Mucosa of rectum (tissue), 2 donors: Measurements from ENCODE around the gene COL4A1.

Source experiments
- H3K27ac ChIP-seq, 2 donors: one replicate each; pipeline ENCODE4 v1.7.0; 2013; ENCODE audit warnings: inconsistent platforms in 2 of 2, low read depth in 2 of 2, low read length in 2 of 2
- H3K27me3 ChIP-seq, 2 donors: one replicate each; pipeline ENCODE4 v1.7.0; 2013; ENCODE audit warnings: low read length in 2 of 2; ENCODE audit not compliant: control insufficient read depth in 2 of 2, insufficient read depth in 2 of 2
- H3K36me3 ChIP-seq, 2 donors: one replicate each; pipeline ENCODE4 v1.7.0; 2013; ENCODE audit warnings: low read length in 2 of 2; ENCODE audit not compliant: control insufficient read depth in 2 of 2, insufficient read depth in 2 of 2
- H3K4me1 ChIP-seq, 2 donors: one replicate each; pipeline ENCODE4 v1.7.0; 2013; ENCODE audit warnings: low read length in 2 of 2, mild to moderate bottlenecking in 1 of 2; ENCODE audit not compliant: control insufficient read depth in 2 of 2, insufficient read depth in 2 of 2
- H3K4me3 ChIP-seq, 2 donors: one replicate each; pipeline ENCODE4 v1.7.0; 2013; ENCODE audit warnings: low read length in 2 of 2
- H3K9ac ChIP-seq, 2 donors: one replicate each; pipeline ENCODE4 v1.7.0; 2013; ENCODE audit warnings: low read length in 2 of 2, low read depth in 1 of 2, mild to moderate bottlenecking in 1 of 2
- H3K9me3 ChIP-seq, 2 donors: one replicate each; pipeline ENCODE4 v1.7.0; 2013; ENCODE audit warnings: low read length in 2 of 2; ENCODE audit not compliant: control insufficient read depth in 2 of 2
- donor health status: healthy.
- donor health status: Normal muscosa, but diverticular disease.

COL4A1 gene

GRCh38 chr13:110149036-110149435 is 157.9 kb downstream of the COL4A1 start:
- no peaks in the 10 kb centered on the region for H3K36me3 ChIP-seq
- H3K27ac ChIP-seq: no peak overlapping the region
- H3K4me1 ChIP-seq: no peaks in the 10 kb centered on the region
- no peaks in the 10 kb centered on the region for H3K9me3 ChIP-seq
- no peaks in the 10 kb centered on the region for H3K27me3 ChIP-seq
- no peak overlapping the region for H3K9ac ChIP-seq
- no peak overlapping the region for H3K4me3 ChIP-seq

GRCh38 chr13:110140099-110140498 is 166.9 kb downstream of the COL4A1 start:
- no peaks in the 10 kb centered on the region for H3K36me3 ChIP-seq
- H3K4me1 ChIP-seq: no peaks in the 10 kb centered on the region

GRCh38 chr13:110138700-110139036 is 168.3 kb downstream of the COL4A1 start:
- Histone ChIP-seq H3K36me3 (no peaks in the 10 kb centered on the region), H3K9ac (no peak overlapping the region), H3K9me3 (no peaks in the 10 kb centered on the region), H3K4me3 (peak overlapping the region; percentile 55 to 71), H3K27ac (no peak overlapping the region), H3K4me1 (no peaks in the 10 kb centered on the region), H3K27me3 (no peaks in the 10 kb centered on the region)

More at GRCh38 chr13:110140099-110140498, 166.9 kb downstream of the COL4A1 start:
- H3K9me3 ChIP-seq: no peaks in the 10 kb centered on the region
- no peak overlapping the region for H3K27ac ChIP-seq
- no peak overlapping the region for H3K9ac ChIP-seq
- H3K4me3 ChIP-seq: no peak overlapping the region
- no peaks in the 10 kb centered on the region for H3K27me3 ChIP-seq

- H3K9ac ChIP-seq: peak overlapping the region; percentile 36 to 54
- H3K27ac ChIP-seq: no peak overlapping the region
- no peaks in the 10 kb centered on the region for H3K9me3 ChIP-seq
- H3K4me1 ChIP-seq: no peaks in the 10 kb centered on the region
- H3K4me3 ChIP-seq: peak overlapping the region; percentile 55 to 71
- H3K36me3 ChIP-seq: no peaks in the 10 kb centered on the region
- no peaks in the 10 kb centered on the region for H3K27me3 ChIP-seq
Measured at GRCh38 chr13:110138010-110138699, 168.8 kb downstream of the COL4A1 start.

- Histone ChIP-seq H3K36me3 (no peaks in the 10 kb centered on the region), H3K4me3 (peak overlapping the region; percentile 55 to 71), H3K9ac (peak overlapping the region; percentile 36 to 54), H3K27ac (no peak overlapping the region), H3K4me1 (no peaks in the 10 kb centered on the region), H3K27me3 (peaks cover 0 to 4% of the 10 kb centered on the region in 2 donors), H3K9me3 (no peaks in the 10 kb centered on the region)
Measured at GRCh38 chr13:110137680-110138009, 169.3 kb downstream of the COL4A1 start.

GRCh38 chr13:110136660-110137585 is 170.0 kb downstream of the COL4A1 start:
- Histone ChIP-seq H3K4me3 (no peak overlapping the region), H3K27me3 (peaks cover 0 to 4% of the 10 kb centered on the region in 2 donors), H3K9me3 (no peaks in the 10 kb centered on the region), H3K4me1 (no peaks in the 10 kb centered on the region), H3K27ac (no peak overlapping the region), H3K9ac (no peak overlapping the region), H3K36me3 (no peaks in the 10 kb centered on the region)

- H3K4me1 ChIP-seq: no peaks in the 10 kb centered on the region
- H3K9me3 ChIP-seq: no peaks in the 10 kb centered on the region
- no peak overlapping the region for H3K27ac ChIP-seq
- no peaks in the 10 kb centered on the region for H3K36me3 ChIP-seq
- peaks cover 0 to 4% of the 10 kb centered on the region in 2 donors for H3K27me3 ChIP-seq
- H3K9ac ChIP-seq: no peak overlapping the region
- H3K4me3 ChIP-seq: no peak overlapping the region
Measured at GRCh38 chr13:110135977-110136597, 170.9 kb downstream of the COL4A1 start.

- no peak overlapping the region for H3K4me3 ChIP-seq
- no peaks in the 10 kb centered on the region for H3K4me1 ChIP-seq
- H3K27me3 ChIP-seq: peaks cover 0 to 4% of the 10 kb centered on the region in 2 donors
- H3K9me3 ChIP-seq: no peaks in the 10 kb centered on the region
- H3K9ac ChIP-seq: no peak overlapping the region
- no peaks in the 10 kb centered on the region for H3K36me3 ChIP-seq
- no peak overlapping the region for H3K27ac ChIP-seq
Measured at GRCh38 chr13:110134801-110135200, 172.2 kb downstream of the COL4A1 start.

GRCh38 chr13:110133425-110134235 is 173.3 kb downstream of the COL4A1 start:
- Histone ChIP-seq H3K36me3 (no peaks in the 10 kb centered on the region), H3K27ac (no peak overlapping the region), H3K4me3 (no peak overlapping the region), H3K27me3 (peaks cover 0 to 4% of the 10 kb centered on the region in 2 donors), H3K9ac (no peak overlapping the region), H3K9me3 (no peaks in the 10 kb centered on the region), H3K4me1 (no peaks in the 10 kb centered on the region)
